Right renal cortex interstitium (tissue), 3 donors: Measurements from ENCODE around the gene PLEKHM2. TPM values are rescaled to one million over a fixed set of nuclear protein-coding genes. Genes with fewer than 3 reads are reported as not detected.
"Not testable (repeated sequence)": the region's sequence is repeated elsewhere in the genome, so short reads cannot be mapped to it uniquely, and the experiment has no call there.

Experiments used
- DNase-seq, 3 donors: peaks; one replicate each; pipeline ENCODE4 v3.0.0-alpha.2; 2013; ENCODE audit warnings: low read depth in 3 of 3, low spot score in 2 of 3
- polyA plus RNA-seq, 3 donors: library from polyadenylated mRNA; unstranded; fragments of 120-200 nt; gene quantifications; one replicate each; pipeline ENCODE4 v1.2.1, GENCODE V29; 2013; ENCODE audit not compliant: insufficient read length in 3 of 3

PLEKHM2 gene, protein sequence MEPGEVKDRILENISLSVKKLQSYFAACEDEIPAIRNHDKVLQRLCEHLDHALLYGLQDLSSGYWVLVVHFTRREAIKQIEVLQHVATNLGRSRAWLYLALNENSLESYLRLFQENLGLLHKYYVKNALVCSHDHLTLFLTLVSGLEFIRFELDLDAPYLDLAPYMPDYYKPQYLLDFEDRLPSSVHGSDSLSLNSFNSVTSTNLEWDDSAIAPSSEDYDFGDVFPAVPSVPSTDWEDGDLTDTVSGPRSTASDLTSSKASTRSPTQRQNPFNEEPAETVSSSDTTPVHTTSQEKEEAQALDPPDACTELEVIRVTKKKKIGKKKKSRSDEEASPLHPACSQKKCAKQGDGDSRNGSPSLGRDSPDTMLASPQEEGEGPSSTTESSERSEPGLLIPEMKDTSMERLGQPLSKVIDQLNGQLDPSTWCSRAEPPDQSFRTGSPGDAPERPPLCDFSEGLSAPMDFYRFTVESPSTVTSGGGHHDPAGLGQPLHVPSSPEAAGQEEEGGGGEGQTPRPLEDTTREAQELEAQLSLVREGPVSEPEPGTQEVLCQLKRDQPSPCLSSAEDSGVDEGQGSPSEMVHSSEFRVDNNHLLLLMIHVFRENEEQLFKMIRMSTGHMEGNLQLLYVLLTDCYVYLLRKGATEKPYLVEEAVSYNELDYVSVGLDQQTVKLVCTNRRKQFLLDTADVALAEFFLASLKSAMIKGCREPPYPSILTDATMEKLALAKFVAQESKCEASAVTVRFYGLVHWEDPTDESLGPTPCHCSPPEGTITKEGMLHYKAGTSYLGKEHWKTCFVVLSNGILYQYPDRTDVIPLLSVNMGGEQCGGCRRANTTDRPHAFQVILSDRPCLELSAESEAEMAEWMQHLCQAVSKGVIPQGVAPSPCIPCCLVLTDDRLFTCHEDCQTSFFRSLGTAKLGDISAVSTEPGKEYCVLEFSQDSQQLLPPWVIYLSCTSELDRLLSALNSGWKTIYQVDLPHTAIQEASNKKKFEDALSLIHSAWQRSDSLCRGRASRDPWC
- 10 to 100 TPM; 37.9 to 46.7 (median 43.0) TPM for polyA plus RNA-seq

- no peak for DNase-seq
Measured at GRCh38 chr1:15684042-15684461, at the start of gene PLEKHM2. Gene PLEKHM2 (plus strand): TSS chr1:15684320. CDS start chr1:15684559, 239 bp downstream.

GRCh38 chr1:15636436-15636835 is 47.7 kb upstream of the PLEKHM2 start:
- no peak for DNase-seq

DNA sequence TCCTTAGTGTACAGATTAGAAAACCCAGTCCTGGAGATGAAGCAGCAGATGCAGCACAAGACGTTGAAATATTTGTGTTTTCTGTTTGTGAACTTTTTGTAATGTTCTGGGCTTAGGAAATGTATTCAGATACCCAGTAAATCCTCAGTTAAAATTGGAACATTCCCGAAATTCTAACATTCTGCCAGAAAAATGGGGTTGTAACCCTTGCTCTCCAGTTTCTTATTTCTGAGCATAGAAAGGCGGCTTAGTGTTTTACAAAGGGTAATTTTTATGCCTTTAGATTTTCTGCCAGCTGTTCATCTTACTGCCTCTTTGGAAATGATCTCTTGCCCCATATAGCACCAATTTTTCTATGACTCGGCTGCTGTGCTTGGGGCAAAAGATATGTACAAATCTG is 46.3 kb upstream of the PLEKHM2 start:
- DNase-seq, result no peak

DNA sequence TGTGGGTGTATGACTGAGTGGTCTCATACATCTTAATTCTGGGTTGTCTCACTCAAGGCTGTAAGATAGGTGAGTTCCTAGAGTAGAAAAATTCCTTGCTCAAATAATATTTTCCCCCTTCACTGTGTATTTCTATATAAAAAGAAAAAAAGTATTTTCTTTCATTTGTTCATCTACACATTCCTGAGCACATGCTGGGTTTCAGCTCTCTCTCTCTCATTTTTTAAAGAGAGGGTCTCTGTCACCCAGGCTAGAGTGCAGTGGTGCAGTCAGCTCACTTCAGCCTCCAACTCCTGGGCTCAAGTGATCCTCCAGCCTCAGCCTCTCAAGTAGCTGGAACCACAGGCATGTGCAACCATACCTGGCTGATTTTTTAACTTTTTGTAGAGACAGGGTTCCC is 44.9 kb upstream of the PLEKHM2 start:
- DNase-seq, result no peak

DNA sequence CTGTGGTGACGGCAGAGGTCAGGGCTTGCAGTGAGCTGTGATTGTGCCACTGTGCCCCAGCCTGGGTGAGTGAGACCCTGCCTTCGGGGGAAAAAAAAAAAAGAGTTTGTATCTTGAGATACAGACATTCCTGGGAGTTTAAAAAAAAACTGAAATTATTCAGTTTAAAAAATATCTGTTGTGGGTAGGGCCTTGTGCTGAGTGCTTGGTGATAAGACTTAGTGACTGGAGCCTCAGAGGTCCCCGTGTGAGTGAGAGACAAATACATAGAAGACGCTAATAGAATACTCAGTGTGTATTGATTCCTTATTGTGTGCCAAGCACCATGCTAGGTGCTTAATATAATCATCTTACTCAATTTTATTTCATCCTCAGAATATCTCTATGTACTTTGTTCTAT is 44.2 kb upstream of the PLEKHM2 start:
- no peak for DNase-seq

GRCh38 chr1:15640667-15641066 is 43.5 kb upstream of the PLEKHM2 start:
- DNase-seq, result no peak

GRCh38 chr1:15649937-15650336 is 34.2 kb upstream of the PLEKHM2 start:
- no peak for DNase-seq

DNA sequence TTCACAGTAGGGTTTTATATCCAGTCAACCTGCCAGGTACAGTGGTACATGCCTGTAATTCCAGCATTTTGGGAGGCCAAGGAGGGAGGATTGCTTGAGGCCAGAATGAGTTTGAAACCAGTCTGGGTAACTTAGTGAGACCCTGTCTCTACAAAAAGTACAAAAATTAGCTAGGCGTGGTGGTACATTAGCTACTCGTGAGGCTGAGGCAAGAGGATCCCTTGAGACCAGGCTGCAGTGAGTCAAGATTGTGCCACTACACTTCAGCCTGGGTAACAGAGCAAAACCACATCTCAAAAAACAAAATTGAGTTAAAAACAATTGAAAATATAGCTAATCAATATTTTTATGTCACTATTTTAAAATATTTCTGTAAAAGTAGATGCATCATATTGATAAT is 33.7 kb upstream of the PLEKHM2 start:
- no peak for DNase-seq

- DNase-seq, result not testable (repeated sequence)
Measured at GRCh38 chr1:15652130-15652529, 32.0 kb upstream of the PLEKHM2 start.

- DNase-seq, result no peak
Measured at GRCh38 chr1:15654091-15654690, 29.9 kb upstream of the PLEKHM2 start.

DNA sequence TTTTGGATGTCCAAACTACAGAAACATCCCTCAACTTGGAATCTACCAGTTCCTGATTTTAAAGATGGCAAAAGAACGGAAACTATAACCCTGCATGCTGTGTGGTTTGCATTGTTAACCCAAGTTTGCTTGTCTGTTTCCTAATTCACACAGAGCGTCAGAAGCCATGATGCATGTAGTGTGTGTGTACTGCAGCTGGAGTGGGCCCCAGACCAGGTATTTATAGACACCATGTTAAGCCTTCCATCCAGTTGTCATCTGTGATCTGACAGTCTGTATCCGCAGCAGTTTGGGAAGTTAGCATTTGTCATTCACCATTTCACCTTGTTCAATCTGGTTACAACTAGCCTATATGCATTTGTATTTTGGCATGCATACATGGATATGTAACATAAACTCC is 27.7 kb upstream of the PLEKHM2 start:
- DNase-seq, result no peak

GRCh38 chr1:15657021-15657420 is 27.1 kb upstream of the PLEKHM2 start:
- DNase-seq, result no peak

DNA sequence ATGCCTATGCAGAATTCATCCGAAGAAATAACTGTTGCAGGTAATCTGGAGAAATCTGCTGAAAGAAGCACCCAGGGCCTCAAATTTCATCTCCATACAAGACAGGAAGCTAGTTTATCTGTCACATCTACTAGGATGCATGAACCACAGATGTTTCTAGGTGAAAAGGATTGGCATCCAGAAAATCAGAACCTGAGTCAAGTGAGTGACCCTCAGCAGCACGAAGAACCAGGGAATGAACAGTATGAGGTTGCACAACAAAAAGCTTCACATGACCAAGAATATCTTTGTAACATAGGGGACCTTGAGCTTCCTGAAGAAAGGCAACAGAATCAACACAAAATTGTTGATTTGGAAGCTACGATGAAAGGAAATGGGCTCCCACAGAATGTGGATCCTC is 24.0 kb upstream of the PLEKHM2 start:
- no peak for DNase-seq

GRCh38 chr1:15662477-15662876 is 21.6 kb upstream of the PLEKHM2 start:
- DNase-seq, result no peak

- no peak for DNase-seq
Measured at GRCh38 chr1:15663925-15664324, 20.2 kb upstream of the PLEKHM2 start.

DNA sequence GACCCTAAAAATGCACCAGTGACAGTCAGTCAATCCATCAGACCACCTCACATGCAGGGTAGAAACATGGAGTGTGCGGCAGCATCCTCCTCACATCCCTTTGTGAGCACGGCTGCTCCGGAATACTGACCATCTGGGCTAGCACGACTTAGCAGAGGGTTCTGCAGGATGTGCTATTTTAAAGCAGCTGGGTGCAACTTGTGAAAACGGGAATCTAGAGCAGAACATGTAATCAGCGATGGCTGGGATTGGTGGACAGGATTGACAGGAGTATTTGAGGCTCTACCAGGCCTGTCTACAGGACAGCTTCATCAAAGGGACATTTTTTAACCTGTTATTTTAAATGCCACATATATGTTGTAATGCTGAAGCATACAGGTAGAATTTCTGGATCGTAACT is 16.8 kb upstream of the PLEKHM2 start:
- no peak for DNase-seq

GRCh38 chr1:15668089-15668754 is 15.9 kb upstream of the PLEKHM2 start:
- no peak for DNase-seq

- DNase-seq, result no peak
Measured at GRCh38 chr1:15669074-15669473, 15.0 kb upstream of the PLEKHM2 start.

- no peak for DNase-seq
Measured at GRCh38 chr1:15669864-15670263, 14.3 kb upstream of the PLEKHM2 start.

- no peak for DNase-seq
Measured at GRCh38 chr1:15671430-15671829, 12.7 kb upstream of the PLEKHM2 start.
